ENCODE data around the gene IGHMBP2.

DNA sequence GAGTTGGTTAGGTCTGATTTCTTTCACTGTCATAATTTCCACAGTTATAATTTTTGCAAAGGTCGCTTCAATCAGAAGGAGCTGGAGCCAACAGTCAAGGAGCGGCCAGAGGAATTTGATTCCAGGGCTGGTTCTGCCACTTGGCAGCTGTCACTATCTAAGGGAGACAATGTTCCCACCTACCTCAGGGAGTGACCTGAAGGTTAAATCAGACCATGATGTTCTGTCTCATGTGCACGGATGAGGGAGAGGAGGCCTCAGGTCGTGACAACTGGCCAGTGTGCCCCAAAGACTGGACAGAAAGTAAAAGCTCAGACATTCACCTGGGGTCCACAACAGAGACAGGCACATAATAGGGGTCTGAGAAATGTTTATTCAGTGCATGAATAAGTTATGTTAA, 69.5 kb downstream of the IGHMBP2 start:
- TF ChIP-seq, protein P1, sequence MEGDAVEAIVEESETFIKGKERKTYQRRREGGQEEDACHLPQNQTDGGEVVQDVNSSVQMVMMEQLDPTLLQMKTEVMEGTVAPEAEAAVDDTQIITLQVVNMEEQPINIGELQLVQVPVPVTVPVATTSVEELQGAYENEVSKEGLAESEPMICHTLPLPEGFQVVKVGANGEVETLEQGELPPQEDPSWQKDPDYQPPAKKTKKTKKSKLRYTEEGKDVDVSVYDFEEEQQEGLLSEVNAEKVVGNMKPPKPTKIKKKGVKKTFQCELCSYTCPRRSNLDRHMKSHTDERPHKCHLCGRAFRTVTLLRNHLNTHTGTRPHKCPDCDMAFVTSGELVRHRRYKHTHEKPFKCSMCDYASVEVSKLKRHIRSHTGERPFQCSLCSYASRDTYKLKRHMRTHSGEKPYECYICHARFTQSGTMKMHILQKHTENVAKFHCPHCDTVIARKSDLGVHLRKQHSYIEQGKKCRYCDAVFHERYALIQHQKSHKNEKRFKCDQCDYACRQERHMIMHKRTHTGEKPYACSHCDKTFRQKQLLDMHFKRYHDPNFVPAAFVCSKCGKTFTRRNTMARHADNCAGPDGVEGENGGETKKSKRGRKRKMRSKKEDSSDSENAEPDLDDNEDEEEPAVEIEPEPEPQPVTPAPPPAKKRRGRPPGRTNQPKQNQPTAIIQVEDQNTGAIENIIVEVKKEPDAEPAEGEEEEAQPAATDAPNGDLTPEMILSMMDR (conservative IDR thresholded peaks at IDR 0.05; ENCODE audit: low read length): no peak
- TF ChIP-seq EZH2phosphoT487 (IDR thresholded peaks at IDR 0.05; ENCODE audit: borderline replicate concordance, low read depth, low read length): no peak
